GM11168 (cell line): Measurements from ENCODE around the gene EXOC6.

Experiments used
- in situ Hi-C: fragments of 300-500 bp; cut with MboI; formaldehyde crosslinking; loops from one replicate; pipeline ENCODE4 v1.12.0; 2022; ENCODE audit warnings: low sequenced_read_pairs; ENCODE audit not compliant: unreplicated experiment

The EXOC6 gene

DNA sequence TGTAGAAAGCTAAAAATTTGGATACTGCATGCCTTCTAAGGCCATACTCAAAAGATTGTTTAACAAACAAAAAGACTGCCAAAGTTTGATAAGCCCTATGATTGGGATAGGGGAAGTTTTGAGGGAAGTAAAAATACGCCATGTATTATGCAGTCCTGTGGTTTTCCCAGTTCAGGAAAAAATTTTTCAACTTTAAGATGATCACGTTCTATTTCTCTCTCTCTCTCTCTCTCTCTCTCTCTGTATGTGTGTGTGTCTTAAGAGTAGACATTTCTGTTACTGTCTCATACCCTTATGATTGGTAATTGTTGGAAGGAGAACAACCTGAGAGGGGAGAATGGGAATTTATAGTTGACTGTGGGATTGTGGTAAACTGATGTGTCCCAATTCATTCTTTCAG is 143.2 kb downstream of the EXOC6 start:
- in situ Hi-C loops: no loop called here

- in situ Hi-C loops: no loop called here
These were observed 145.5 kb downstream of the EXOC6 start for GRCh38 chr10:92993699-92994272.

GRCh38 chr10:92995509-92995908 is 147.2 kb downstream of the EXOC6 start:
- in situ Hi-C loops: no loop called here

DNA sequence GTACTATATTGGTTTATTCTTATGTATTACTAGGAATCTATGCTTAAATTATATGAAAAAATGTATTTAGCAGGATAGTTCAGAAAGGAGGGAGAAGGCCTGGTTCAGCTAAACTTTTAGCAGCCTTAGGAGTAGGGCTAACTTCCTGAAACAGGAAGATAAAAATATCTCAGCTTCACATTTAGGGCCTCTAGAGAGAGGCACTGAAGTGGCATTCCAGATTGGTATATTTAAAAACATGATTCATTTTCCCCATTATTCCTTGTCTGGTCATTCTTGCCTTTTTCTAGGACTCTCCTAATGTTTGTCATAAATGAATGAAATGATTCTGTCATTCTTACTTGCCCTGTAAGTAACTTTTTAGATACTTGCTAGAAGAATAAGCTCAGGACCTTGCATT is 149.3 kb downstream of the EXOC6 start:
- in situ Hi-C loops: no loop called here

GRCh38 chr10:92999191-92999590 is 150.9 kb downstream of the EXOC6 start:
- in situ Hi-C loops: no loop called here

- in situ Hi-C loops: no loop called here
These were observed 158.2 kb downstream of the EXOC6 start for GRCh38 chr10:93006435-93007039.

DNA sequence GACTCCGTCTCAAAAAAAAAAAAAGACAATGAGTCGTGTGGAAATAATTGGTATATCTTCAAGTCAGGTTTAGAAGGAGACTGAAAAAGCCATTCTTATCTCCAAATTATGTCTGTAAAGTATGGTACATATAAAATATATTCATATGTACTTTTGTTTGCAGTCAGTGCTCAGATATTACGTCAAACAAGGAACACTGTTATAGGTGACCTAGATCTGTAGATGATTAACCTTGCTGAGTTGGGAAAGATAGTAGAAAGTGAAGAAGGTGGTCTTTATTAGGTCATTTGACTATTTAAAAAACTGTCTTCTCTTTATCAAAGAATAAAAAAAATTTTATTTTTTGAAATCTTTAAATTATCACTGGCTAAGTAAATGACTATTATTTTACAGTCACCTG is 167.4 kb downstream of the EXOC6 start:
- in situ Hi-C loops: no loop called here

GRCh38 chr10:93023013-93023650 is 174.8 kb downstream of the EXOC6 start:
- in situ Hi-C loops: no loop called here

- in situ Hi-C loops: no loop called here
These were observed 177.8 kb downstream of the EXOC6 start for GRCh38 chr10:93026072-93026471.

DNA sequence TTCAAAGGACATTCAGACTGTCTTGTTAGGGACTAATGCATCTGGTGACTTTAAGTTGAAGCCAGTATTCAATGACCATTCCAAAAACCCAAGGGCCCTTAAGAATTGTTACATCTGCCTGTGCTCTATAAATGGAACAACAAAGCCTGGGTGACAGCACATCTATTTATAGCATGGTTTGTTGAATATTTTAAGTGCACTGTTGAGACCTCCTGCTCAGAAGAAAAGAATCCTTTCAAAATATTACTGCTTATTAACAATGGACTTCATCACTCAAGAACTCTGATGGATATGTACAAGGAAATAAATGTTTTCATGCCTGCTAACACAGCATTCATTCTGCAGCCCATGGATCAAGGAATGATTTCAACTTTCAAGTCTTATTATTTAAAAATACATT is 179.2 kb downstream of the EXOC6 start:
- in situ Hi-C loops: no loop called here

- in situ Hi-C loops: no loop called here
These were observed 180.6 kb downstream of the EXOC6 start for GRCh38 chr10:93028883-93029282.

DNA sequence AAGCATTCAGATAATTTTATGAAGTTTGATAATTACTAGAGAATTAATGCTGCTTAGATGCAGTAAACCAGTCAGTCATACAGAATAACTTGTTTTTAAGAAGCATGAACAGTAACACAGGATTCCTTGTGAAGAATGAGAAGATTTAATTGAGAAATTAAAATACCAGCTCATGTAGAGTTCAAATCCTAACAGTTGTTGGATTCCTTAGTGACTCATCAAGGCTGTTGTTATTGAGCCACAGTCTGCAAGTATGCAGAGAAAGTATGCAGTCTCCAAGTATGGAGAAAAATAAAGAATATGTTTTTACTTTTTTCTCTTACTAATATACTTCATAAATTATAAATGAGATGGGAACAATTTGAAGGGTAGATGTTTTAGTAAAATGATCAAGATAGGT is 182.1 kb downstream of the EXOC6 start:
- in situ Hi-C loops: no loop called here

- in situ Hi-C loops: no loop called here
These were observed 183.9 kb downstream of the EXOC6 start for GRCh38 chr10:93032105-93032808.

- in situ Hi-C loops: no loop called here
These were observed 184.5 kb downstream of the EXOC6 start for GRCh38 chr10:93032809-93033137.

- in situ Hi-C loops: no loop called here
These were observed 186.1 kb downstream of the EXOC6 start for GRCh38 chr10:93034426-93034825.

GRCh38 chr10:93039110-93039509 is 190.8 kb downstream of the EXOC6 start:
- in situ Hi-C loops: no loop called here

- in situ Hi-C loops: no loop called here
These were observed 191.4 kb downstream of the EXOC6 start for GRCh38 chr10:93039721-93040120.

DNA sequence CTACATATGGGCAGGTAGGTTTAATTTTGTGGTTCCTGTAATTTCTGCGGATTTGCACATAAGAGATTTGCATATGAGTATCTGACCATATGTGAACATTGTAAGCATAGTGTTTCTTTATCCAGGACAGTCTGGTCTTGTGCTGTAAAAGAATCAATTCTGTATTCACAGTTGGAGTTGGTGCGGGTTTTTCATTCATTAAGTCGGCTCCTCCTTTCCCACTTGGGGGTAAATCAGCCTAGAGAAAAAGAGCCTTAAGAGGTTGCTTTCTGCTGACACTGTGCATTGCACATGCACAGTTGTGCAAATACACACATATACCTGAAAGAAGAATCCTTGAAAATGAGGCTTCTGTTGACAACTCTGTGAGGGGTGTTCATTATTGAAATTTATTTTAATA is 206.2 kb downstream of the EXOC6 start:
- in situ Hi-C loops: no loop called here

GRCh38 chr10:93058139-93058538 is 209.8 kb downstream of the EXOC6 start:
- in situ Hi-C loops: no loop called here

DNA sequence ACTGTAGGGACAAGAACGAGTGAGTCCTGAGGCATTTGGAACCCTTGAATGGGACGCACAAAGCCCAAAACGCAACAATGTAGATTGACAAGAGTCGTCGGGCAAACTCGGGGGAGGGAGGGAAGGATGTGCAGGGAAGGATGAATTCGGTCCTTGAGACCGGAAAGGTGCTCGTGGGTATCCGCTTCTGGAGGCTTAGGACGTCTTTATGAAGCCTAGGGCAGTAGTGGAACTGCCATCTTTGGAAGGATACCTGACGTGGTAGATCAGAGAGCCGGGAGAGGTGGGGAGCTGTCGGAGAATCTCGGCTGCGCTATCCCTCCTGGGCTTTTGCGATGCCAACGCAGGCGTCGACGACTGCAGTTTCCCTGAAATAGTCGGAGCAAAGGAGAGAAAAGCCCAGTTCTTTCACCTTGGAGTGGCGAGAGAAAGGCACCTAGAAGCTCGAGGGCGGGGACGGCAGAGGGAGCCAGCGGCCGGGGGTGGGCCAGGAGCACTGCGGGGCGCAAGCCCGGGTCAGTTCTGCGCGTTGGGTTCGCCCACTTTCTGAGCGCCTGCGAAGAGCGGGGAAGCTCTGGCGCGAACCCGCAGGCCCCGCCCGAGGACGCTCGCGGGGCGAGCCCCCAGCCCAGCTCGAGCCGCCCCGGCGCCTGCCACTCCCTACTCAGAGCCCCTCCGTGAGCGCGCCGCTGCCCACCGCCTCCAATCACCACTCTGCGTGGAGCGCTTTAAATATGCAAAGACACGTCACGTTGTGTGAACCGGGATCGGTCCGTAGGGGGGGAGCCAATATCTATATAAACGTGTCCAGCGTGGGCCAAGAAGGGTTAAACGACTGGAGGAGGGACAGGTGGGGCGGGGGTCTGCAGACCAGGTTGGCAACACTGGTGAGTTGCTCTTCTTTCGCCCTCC is 211.9 kb downstream of the EXOC6 start, which contains the start of gene CYP26C1:
CYP26C1 (plus strand) TSS at position 824 of the 912 bp plus-strand sequence. CDS start 466 bp downstream, outside the sequence.
- in situ Hi-C loops: no loop called here
